HFF-Myc (cell line): ENCODE measurements around the gene PDPN.

Experiments
- DNase-seq: peaks from one replicate; pipeline ENCODE4 v3.0.0-alpha.2; 2011; ENCODE audit warnings: low read depth; ENCODE audit errors: extremely low read depth
- H3K4me3 ChIP-seq: replicated peaks from 2 replicates; pipeline ENCODE4 v1.5.1; 2011; ENCODE audit warnings: low read depth, mild to moderate bottlenecking, control low read depth, low read length
- TF ChIP-seq, protein P1 (sequence below): IDR thresholded peaks from 2 replicates; pipeline ENCODE4 v1.5.1; 2012; ENCODE audit warnings: mild to moderate bottlenecking, low read depth, low read length, control low read depth; ENCODE audit errors: missing control alignments

Gene PDPN, protein sequence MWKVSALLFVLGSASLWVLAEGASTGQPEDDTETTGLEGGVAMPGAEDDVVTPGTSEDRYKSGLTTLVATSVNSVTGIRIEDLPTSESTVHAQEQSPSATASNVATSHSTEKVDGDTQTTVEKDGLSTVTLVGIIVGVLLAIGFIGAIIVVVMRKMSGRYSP

DNA sequence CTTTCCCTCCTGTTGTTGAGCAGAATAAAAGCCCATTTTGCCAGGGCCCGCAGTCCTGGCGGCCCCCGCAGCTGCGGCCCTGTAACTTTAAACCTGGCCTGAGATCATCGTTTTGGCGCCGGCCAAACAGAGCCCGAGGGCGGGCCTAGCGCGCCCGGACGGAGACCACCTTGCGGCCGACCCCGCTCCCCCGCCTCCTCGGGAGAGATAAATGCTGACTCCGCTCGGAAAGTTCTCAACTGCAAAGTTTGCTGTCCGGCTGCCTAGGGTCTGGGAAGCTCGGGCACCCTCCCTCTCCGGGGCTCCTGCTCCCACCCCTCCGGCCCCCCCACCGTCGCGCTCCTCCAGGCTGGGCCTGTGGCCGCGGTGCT lies at the start of gene PDPN:
Gene PDPN, plus strand, starts transcription at position 238 of the 371 bp plus-strand sequence. CDS start 202 bp downstream, outside the sequence.
- TF ChIP-seq, protein P1, sequence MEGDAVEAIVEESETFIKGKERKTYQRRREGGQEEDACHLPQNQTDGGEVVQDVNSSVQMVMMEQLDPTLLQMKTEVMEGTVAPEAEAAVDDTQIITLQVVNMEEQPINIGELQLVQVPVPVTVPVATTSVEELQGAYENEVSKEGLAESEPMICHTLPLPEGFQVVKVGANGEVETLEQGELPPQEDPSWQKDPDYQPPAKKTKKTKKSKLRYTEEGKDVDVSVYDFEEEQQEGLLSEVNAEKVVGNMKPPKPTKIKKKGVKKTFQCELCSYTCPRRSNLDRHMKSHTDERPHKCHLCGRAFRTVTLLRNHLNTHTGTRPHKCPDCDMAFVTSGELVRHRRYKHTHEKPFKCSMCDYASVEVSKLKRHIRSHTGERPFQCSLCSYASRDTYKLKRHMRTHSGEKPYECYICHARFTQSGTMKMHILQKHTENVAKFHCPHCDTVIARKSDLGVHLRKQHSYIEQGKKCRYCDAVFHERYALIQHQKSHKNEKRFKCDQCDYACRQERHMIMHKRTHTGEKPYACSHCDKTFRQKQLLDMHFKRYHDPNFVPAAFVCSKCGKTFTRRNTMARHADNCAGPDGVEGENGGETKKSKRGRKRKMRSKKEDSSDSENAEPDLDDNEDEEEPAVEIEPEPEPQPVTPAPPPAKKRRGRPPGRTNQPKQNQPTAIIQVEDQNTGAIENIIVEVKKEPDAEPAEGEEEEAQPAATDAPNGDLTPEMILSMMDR = no peak
- no peak within 1 kb of the TSS for H3K4me3 ChIP-seq
- DNase-seq = no peak

DNA sequence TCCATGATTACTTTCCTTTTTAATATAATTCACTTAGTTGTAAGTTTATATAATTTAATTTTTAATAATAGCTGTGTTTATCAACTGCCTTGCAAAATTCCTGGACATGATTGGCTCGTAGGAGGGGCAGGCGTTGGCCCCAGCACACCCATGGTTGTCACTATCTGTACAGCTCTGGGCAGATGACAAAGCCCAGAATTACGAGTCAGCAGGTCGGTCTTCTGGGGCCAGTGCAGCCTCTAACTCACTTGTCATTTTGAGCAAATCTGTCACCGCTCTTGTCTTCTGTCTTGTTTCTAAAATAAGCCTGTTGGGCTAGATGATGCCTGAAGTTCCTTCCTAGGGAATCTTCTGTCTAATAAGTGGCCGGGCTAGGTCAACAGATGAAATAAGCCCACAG lies 48.4 kb upstream of the PDPN start:
- no peak overlapping the region for H3K4me3 ChIP-seq
- TF ChIP-seq, protein P1 = no peak

DNA sequence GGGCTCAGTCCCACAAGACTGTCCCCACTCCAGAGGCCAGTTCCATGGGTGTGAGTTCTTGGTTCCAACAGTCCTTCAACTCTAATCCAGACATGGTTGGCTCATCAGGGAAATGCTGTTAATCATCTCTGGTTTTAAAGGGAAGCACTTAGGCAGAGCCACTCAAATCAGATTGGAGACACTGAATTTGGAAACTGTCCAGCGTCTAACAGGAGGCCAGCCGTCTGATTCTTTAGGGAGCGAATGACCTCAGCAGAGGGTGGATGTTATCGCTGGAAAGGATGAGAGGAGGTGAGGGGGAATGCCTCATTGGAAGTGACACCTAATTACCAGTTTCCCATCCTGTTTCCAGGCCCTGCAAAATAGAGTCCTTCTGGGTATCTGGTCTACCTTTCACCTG lies 47.1 kb upstream of the PDPN start:
- TF ChIP-seq, protein P1 = no peak
- H3K4me3 ChIP-seq = no peak overlapping the region
- no peak for DNase-seq

More for the DNA sequence above, 48.4 kb upstream of the PDPN start:
- no peak for DNase-seq

DNA sequence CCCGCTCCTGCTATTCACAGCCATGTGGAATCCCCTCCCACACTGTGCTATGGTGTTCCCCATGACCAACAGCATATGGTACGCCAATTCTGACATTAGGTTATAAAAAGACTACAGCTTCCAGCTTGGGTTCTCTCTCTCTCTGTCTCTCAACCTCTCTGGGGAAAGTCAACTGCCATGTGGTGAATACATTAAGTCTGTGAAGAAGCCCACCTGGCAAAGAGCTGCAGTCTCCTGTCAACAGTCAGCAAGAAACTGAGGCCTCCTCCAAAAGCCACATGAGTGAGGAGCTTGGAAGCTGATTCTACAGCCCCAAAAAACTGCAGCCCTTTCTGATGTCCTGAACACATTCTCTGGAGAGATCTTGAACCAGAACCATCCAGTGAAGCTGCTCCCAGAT lies 44.8 kb upstream of the PDPN start:
- DNase-seq = no peak
- TF ChIP-seq, protein P1 = no peak
- H3K4me3 ChIP-seq = no peak overlapping the region

DNA sequence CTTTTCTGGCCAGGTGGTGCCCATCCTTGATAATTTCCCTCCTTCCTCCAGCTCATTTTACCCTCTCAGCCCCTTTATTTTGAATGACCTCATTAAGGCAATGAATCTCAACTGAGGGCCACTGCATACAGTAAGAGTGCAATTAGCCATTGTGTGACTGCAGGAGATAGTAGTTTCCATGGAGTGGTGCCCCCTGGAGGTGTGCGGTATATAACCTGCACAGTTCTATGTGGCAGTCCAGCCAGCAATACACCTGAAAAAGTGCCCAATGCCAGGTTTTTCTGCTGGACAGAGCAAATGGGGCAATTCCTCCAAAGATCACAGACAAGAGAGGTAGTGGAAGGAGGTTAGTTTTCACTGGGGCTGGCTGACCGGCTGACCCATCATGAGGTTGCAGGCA lies 43.9 kb upstream of the PDPN start:
- DNase-seq = no peak
- no peak overlapping the region for H3K4me3 ChIP-seq
- TF ChIP-seq, protein P1 = no peak

DNA sequence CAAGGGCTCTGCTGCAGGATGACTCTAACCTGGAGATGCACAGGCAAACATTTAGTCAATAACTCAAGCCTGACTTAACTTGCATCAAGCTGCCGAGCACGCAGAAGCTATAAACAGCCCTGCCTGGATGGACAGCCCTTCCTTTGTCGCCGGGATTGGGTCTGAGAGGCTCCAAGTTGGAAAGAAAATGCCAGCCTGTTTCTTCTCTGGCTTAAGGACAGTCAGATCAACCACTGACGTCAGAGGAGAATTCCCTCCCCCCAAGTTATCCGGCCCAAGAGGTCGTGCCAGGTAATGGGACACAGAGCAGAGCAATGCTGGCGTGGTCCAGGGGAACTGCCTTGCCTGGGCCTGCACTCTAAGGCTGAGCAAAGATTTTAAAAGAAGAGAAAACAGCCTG lies 42.8 kb upstream of the PDPN start:
- no peak for DNase-seq
- TF ChIP-seq, protein P1 = no peak
- H3K4me3 ChIP-seq = no peak overlapping the region
